H9 (cell line): ENCODE measurements around the gene CYP2D6. TPM values are rescaled to one million over a fixed set of nuclear protein-coding genes. Genes with fewer than 3 reads are reported as not detected.
"Not testable (repeated sequence)": the region's sequence is repeated elsewhere in the genome, so short reads cannot be mapped to it uniquely, and the experiment has no call there.

Source experiments
- DNase-seq: peaks from one replicate; pipeline ENCODE4 v3.0.0-alpha.2; 2017
- H2AFZ ChIP-seq: one replicate; pipeline ENCODE4 v1.6.1; 2013; ENCODE audit warnings: mild to moderate bottlenecking, low read length, control low read depth, moderate library complexity
- H2AK5ac ChIP-seq: 2 replicates; pipeline ENCODE4 v1.6.1; 2013; ENCODE audit warnings: low read length, control low read depth, mixed read lengths; ENCODE audit not compliant: insufficient read length
- H2BK120ac ChIP-seq: one replicate; pipeline ENCODE4 v1.6.1; 2013; ENCODE audit warnings: low read depth, mild to moderate bottlenecking, low read length, control low read depth, inconsistent platforms; ENCODE audit not compliant: poor library complexity, severe bottlenecking
- H2BK12ac ChIP-seq: 2 replicates; pipeline ENCODE4 v1.6.1; 2013; ENCODE audit warnings: low read length, control low read depth, mixed read lengths, low read depth; ENCODE audit not compliant: insufficient read length
- H2BK15ac ChIP-seq: 2 replicates; pipeline ENCODE4 v1.6.1; 2013; ENCODE audit warnings: low read depth, low read length, control low read depth
- H2BK20ac ChIP-seq: one replicate; pipeline ENCODE4 v1.6.1; 2013; ENCODE audit warnings: low read depth, mild to moderate bottlenecking, low read length, control low read depth, inconsistent platforms; ENCODE audit not compliant: poor library complexity, severe bottlenecking
- H2BK5ac ChIP-seq: 2 replicates; pipeline ENCODE4 v1.6.1; 2013; ENCODE audit warnings: low read length, control low read depth, mixed read lengths; ENCODE audit not compliant: insufficient read length
- H3K14ac ChIP-seq: 2 replicates; pipeline ENCODE4 v1.6.1; 2013; ENCODE audit warnings: low read length, control low read depth; ENCODE audit not compliant: insufficient read depth
- H3K18ac ChIP-seq: 2 replicates; pipeline ENCODE4 v1.6.1; 2013; ENCODE audit warnings: low read depth, mild to moderate bottlenecking, mixed read lengths, low read length, control low read depth; ENCODE audit not compliant: insufficient read length
- H3K23ac ChIP-seq: 2 replicates; pipeline ENCODE4 v1.6.1; 2013; ENCODE audit warnings: low read length, control low read depth, mixed read lengths, low read depth; ENCODE audit not compliant: insufficient read length
- H3K23me2 ChIP-seq: 2 replicates; pipeline ENCODE4 v1.6.1; 2013; ENCODE audit warnings: low read depth, mild to moderate bottlenecking, mixed read lengths, low read length, control low read depth; ENCODE audit not compliant: insufficient read length, poor library complexity, severe bottlenecking
- H3K27ac ChIP-seq: 2 replicates; pipeline ENCODE4 v1.5.1; 2013; ENCODE audit warnings: low read length, control low read depth, mixed read lengths, low read depth; ENCODE audit not compliant: insufficient read length
- H3K27me3 ChIP-seq: 2 replicates; pipeline ENCODE4 v1.6.1; 2013; ENCODE audit warnings: low read length, control low read depth, inconsistent platforms; ENCODE audit not compliant: insufficient read depth
- H3K4ac ChIP-seq: 2 replicates; pipeline ENCODE4 v1.6.1; 2013; ENCODE audit warnings: low read depth, mild to moderate bottlenecking, control low read depth, inconsistent platforms, low read length, moderate library complexity
- H3K4me1 ChIP-seq: 2 replicates; pipeline ENCODE4 v1.6.1; 2013; ENCODE audit warnings: low read length, control low read depth, inconsistent platforms; ENCODE audit not compliant: insufficient read depth
- H3K4me2 ChIP-seq: 2 replicates; pipeline ENCODE4 v1.6.1; 2013; ENCODE audit warnings: low read length, control low read depth, mixed read lengths; ENCODE audit not compliant: insufficient read length, insufficient read depth
- H3K56ac ChIP-seq: 2 replicates; pipeline ENCODE4 v1.6.1; 2013; ENCODE audit warnings: low read depth, mild to moderate bottlenecking, mixed read lengths, low read length, control low read depth; ENCODE audit not compliant: insufficient read length
- H3K79me1 ChIP-seq: 2 replicates; pipeline ENCODE4 v1.6.1; 2013; ENCODE audit warnings: low read depth, mild to moderate bottlenecking, moderate library complexity, low read length, control low read depth, inconsistent platforms; ENCODE audit not compliant: insufficient read depth, poor library complexity, severe bottlenecking
- H3K79me2 ChIP-seq: 2 replicates; pipeline ENCODE4 v1.6.1; 2013; ENCODE audit warnings: low read length, control low read depth, inconsistent platforms; ENCODE audit not compliant: insufficient read depth
- H3K9ac ChIP-seq: 2 replicates; pipeline ENCODE4 v1.6.1; 2013; ENCODE audit warnings: low read length, control low read depth, mixed read lengths; ENCODE audit not compliant: insufficient read length; ENCODE audit errors: extremely low read depth
- H3K9me3 ChIP-seq: one replicate; pipeline ENCODE4 v1.6.1; 2013; ENCODE audit warnings: low read depth, low read length, inconsistent platforms; ENCODE audit not compliant: control insufficient read depth
- H3T11ph ChIP-seq: one replicate; pipeline ENCODE4 v1.6.1; 2013; ENCODE audit warnings: mild to moderate bottlenecking, low read length, control low read depth, inconsistent platforms
- H4K20me1 ChIP-seq: one replicate; pipeline ENCODE4 v1.6.1; 2013; ENCODE audit not compliant: control insufficient read depth, insufficient read length, insufficient read depth
- H4K5ac ChIP-seq: 2 replicates; pipeline ENCODE4 v1.6.1; 2013; ENCODE audit warnings: low read depth, mild to moderate bottlenecking, mixed read lengths, low read length, control low read depth; ENCODE audit not compliant: insufficient read length
- H4K8ac ChIP-seq: replicated peaks from 2 replicates; pipeline ENCODE4 v1.6.1; 2013; ENCODE audit warnings: low read length, control low read depth, mixed read lengths, low read depth; ENCODE audit not compliant: insufficient read length
- H4K91ac ChIP-seq: 2 replicates; pipeline ENCODE4 v1.6.1; 2013; ENCODE audit warnings: low read depth, mild to moderate bottlenecking, moderate library complexity, mixed read lengths, low read length, control low read depth; ENCODE audit not compliant: insufficient read length
- H3K27ac Mint-ChIP-seq, 3 experiments: 2 replicates in 2 of 3; 3 replicates in 1 of 3; pipeline ENCODE4 v1.8.0; 2020 to 2021; ENCODE audit warnings: mixed read lengths in 3 of 3, mild to moderate bottlenecking in 1 of 3, moderate library complexity in 1 of 3
- H3K27me3 Mint-ChIP-seq: 2 replicates; pipeline ENCODE4 v1.8.0; 2021; ENCODE audit warnings: low read depth, mild to moderate bottlenecking, moderate library complexity, mixed read lengths
- H3K36me3 Mint-ChIP-seq, 3 experiments: 2 replicates in 2 of 3; 3 replicates in 1 of 3; pipeline ENCODE4 v1.8.0; 2020 to 2021; ENCODE audit warnings: low read depth in 3 of 3, mixed read lengths in 3 of 3; ENCODE audit not compliant: insufficient read depth in 1 of 3
- H3K4me1 Mint-ChIP-seq, 2 experiments: 2 replicates each; pipeline ENCODE4 v1.8.0; 2020; ENCODE audit warnings: mixed read lengths in 2 of 2
- H3K4me3 Mint-ChIP-seq, 2 experiments: 2 replicates in 1 of 2; 3 replicates in 1 of 2; pipeline ENCODE4 v1.8.0; 2020 to 2021; ENCODE audit warnings: mild to moderate bottlenecking in 2 of 2, mixed read lengths in 2 of 2, moderate library complexity in 1 of 2
- H3K9me3 Mint-ChIP-seq, 2 experiments: 2 replicates in 1 of 2; 3 replicates in 1 of 2; pipeline ENCODE4 v1.8.0; 2020; ENCODE audit warnings: mild to moderate bottlenecking in 2 of 2, mixed read lengths in 2 of 2, moderate library complexity in 1 of 2
- WGBS: extraction: QIAGEN DNeasy Blood & Tissue Kit; methylation state at CpG from one replicate; pipeline ENCODE4 v1.1.7; 2013; ENCODE audit warnings: missing lambda C conversion rate, low lambda C conversion rate, mixed read lengths; ENCODE audit not compliant: insufficient read length; ENCODE audit errors: extremely low coverage; 5-methylcytosine and 5-hydroxymethylcytosine counted together
- total RNA-seq: library from RNA; stranded (reverse); gene quantifications from 2 replicates; pipeline ENCODE4 v1.2.1, GENCODE V29; 2021

Gene CYP2D6
- total RNA-seq, 1 experiment from 2014 or later: 2.3 TPM

GRCh38 chr22:42120231-42121021 lies 10.2 kb downstream of the CYP2D6 start:
- H3K4me3 Mint-ChIP-seq, H3K4me1 Mint-ChIP-seq, DNase-seq: not testable (repeated sequence)

More at GRCh38 chr22:42120231-42121021, 10.2 kb downstream of the CYP2D6 start:
- H4K5ac ChIP-seq, H3K9me3 Mint-ChIP-seq, H3T11ph ChIP-seq, H3K4ac ChIP-seq, H3K79me2 ChIP-seq, H3K56ac ChIP-seq, H2AK5ac ChIP-seq, H3K36me3 Mint-ChIP-seq, H3K9ac ChIP-seq, H2BK5ac ChIP-seq, H2BK20ac ChIP-seq, H3K79me1 ChIP-seq, H2BK12ac ChIP-seq, H4K91ac ChIP-seq, H3K4me2 ChIP-seq, H2BK15ac ChIP-seq, H4K20me1 ChIP-seq, H3K23ac ChIP-seq, H3K14ac ChIP-seq, H3K27ac ChIP-seq, H3K9me3 ChIP-seq, H2AFZ ChIP-seq, H2BK120ac ChIP-seq, H4K8ac ChIP-seq, H3K4me1 ChIP-seq, H3K18ac ChIP-seq, H3K27me3 ChIP-seq, H3K23me2 ChIP-seq: not testable (repeated sequence)
- Mint-ChIP-seq H3K27me3 (peaks cover 35% of the 10 kb centered on the region), H3K27ac (peak overlapping the region in 1 of 3 experiments; percentile 35; a peak in 2 of 7 replicates)
- no CpG with 5 or more reads among the region's 15 CpGs for WGBS
